HG03066 (cell line): Measurements from ENCODE around the gene NOS1AP.

ENCODE experiments used
- ATAC-seq: cut with Tn5 transposase; IDR thresholded peaks from one replicate; pipeline ENCODE4 v1.9.1; 2021; ENCODE audit warnings: low read depth; ENCODE audit not compliant: unreplicated experiment

The NOS1AP gene

DNA sequence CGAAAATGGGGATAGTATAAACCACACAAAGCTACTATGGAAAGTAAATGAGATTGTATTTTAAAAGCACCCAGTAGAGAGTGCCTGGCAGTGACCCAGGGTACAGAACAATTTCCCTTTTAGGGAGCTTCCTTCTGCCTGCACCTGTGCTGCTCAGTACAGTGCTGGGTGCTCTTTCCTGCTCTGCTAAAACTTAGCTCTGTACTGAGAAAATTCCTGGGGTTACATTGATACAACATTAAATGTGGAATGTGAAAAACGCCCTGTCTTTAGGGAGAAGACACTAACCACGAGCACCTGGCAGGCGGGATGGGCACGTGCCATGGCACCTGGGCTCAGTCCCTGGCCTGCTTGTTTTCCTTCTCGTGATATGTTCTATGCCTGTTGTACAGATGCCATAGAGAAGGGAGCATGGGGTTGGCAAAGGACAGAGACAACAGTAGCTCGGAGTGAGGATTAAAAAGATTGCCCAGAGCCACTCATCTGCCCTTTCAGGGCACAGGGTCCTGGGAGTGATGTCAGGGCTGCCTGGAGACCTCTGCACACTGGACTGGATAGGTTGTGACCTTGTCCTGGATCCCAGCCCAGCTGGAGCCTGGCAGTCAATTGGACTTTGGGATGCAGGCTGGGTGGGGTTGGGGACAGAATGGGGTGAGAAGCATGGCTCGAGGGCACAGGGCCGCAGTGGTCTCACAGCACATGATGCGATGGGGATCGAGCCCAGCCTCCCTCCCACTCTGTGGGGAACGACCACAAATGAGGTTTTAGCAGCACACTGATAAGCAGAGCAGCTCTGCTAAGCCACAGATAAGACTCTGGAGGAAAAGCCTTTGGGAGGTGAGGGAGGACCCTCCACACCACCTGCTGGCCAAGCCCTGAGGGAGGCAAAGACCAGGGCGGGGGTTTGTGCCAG is 302.9 kb downstream of the NOS1AP start:
- no peak for ATAC-seq

DNA sequence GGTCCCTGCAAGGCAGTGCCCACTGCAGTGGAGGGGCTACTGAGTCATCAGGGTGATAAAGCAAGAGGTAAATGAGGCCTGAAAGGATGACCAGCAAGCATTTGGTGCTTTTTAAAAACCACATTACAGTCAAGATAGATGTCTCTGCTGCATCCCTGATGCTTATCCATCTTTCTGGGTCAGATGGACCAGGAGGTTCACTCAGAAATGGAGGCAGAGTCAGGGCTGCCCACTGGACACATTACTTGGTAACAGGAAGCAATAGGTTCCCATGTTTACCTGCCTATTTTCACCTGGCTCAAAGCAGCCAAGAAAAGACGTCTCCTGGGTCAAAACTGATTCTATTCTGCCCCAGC is 303.6 kb downstream of the NOS1AP start:
- ATAC-seq = no peak

DNA sequence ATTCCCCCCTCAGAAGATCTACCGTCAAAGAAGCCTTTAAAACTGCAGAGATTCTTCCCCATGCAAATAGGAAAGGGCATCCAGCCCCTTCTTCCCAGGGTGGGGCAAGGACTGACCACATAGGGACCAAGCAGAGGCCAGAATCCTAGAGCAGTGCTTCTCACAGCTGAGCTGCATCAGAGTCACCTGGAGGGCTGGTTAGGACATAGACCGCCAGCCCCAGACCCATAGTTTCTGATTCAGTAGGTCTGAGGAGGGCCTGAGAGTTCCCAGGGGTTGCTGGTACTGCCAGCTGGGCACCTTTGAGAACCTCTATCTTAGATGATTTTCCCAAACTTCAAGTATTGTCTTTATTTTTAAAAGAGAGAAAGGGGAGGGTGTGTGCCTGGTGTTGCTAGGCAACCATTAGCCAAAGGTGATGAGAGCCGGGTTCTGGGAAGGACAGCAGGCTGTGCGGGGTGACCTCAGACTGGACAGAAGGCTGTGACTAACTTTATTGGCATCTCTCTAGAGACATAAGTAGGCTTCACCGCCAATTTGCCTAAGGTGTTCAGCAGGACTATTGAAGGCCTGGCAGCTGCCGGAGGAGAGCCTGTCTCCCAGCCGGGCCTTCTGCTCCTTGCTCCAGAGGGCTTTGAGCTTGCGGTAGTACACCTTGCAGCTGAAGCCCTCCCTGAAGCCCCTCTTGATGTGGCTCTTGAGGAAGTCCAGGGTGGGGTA is 304.2 kb downstream of the NOS1AP start:
- ATAC-seq = no peak

DNA sequence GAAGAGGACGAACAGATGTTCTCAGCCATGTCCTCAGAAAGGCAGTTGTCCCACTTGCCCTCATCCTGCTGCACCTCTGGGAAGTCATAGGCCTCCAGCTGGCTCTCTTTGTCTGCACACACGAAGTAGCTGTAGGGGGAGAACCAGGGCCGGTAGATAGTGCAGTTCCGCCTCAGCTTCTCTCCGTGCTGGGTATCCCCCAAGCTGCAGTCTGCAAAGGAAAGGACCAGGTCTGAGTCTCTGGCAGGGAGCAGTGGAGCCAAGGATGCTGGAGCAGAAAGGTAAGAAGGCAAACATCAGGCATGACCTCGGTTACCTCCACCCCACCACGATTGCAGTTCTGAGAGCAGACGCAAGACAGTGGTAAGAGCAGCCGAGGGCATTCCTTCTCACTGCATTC is 304.9 kb downstream of the NOS1AP start:
- ATAC-seq = no peak

DNA sequence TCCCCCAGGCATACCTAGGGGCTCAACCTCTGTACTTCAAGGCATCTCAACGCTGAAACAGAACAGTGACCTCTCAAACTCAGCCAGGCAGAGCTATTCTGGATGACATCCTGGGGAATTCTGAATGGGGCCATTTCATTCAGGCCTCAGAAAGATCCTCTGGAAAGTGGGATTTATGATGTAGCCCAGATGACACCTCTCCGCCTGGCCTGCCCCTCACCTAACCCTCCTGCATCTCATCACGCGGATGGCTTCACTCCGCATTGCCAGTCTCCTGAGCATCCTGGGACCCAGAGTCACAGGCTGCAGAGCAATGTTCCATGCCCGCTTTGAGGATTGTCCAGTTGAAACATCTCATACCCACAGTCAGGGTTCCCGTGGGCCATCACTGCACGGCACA is 306.0 kb downstream of the NOS1AP start:
- ATAC-seq = no peak

DNA sequence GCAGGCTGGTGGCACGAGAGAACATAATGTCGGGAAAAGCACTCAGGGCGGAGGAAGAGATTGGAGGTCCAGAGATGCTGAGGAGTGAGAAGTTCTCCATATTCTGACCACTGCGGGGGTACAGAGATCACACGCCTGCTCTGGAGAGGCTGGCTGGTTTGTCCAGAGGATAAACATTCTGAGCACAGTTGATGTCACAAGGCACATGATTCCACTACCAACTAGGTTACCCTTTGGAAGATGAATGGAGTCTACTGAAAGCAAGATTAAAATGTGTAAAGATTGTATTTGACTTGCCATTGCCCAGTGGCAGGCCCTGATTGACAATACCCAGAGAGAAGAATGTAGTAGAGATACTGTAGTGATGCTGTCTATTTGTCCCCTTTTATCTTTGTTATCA is 307.2 kb downstream of the NOS1AP start, which contains the start of gene SPATA46:
SPATA46 (minus strand) TSS at position 164 of the 400 bp plus-strand sequence; CDS start at position 100, 64 bp downstream.
- no peak for ATAC-seq

DNA sequence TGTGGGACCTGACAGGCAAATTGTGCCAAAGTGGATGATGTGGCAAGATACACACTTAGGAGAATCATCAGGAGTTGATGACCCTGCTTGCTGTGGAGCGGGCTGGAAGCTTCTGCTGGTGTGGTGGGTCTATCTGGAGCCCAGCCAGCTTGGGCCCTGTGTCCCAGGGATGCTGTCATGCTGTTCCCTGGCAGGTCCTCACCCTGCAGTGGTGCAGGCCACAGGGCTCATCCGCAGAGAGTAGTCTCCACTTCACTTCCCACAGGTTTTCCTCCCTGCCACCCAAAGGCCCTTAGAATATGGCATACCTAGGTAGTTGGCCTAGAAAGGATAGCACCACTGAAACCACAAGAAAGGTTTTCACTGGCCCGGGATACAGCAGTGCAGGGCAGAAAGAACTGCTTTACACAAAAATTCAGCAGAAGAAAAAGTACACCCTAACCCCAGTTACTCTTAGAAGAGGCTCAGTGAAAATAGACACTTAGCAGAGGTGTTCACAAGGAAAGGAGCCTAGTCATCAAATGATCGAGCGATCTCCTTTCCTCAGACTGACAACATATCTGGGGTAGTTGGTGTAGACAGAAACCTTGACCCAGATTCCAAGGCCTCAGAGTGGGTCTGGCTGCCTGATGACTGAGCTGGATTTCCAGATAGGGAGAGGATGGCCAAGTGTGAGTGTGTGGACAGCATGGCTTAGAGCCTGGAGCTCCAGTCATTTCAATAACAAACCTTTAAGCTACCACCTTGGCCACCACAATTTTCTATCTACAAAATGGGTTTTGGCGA is 310.8 kb downstream of the NOS1AP start:
- ATAC-seq = no peak

DNA sequence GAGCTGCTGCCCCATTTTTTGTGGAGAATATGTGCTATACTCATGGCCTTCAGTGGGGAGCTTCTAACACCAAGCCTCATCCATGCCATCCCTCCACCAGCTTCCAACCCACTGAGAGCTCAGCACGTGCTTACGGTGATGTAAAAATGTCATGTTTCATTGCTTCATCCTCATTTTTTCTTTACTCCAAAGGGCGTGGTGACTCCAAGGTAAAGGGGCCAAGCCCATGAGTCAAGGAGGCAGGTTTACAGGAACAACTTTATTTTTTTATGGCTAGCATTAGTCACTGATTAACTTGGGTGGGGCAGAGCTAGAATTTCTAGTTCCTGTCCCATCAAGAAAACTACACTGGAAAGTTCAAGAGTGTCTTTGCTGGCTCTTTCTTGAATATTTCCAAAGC is 311.9 kb downstream of the NOS1AP start, which contains the start of gene C1orf226:
C1orf226 (plus strand) TSS at position 346 of the 400 bp plus-strand sequence. CDS start 174 bp downstream, outside the sequence.
- ATAC-seq = no peak

DNA sequence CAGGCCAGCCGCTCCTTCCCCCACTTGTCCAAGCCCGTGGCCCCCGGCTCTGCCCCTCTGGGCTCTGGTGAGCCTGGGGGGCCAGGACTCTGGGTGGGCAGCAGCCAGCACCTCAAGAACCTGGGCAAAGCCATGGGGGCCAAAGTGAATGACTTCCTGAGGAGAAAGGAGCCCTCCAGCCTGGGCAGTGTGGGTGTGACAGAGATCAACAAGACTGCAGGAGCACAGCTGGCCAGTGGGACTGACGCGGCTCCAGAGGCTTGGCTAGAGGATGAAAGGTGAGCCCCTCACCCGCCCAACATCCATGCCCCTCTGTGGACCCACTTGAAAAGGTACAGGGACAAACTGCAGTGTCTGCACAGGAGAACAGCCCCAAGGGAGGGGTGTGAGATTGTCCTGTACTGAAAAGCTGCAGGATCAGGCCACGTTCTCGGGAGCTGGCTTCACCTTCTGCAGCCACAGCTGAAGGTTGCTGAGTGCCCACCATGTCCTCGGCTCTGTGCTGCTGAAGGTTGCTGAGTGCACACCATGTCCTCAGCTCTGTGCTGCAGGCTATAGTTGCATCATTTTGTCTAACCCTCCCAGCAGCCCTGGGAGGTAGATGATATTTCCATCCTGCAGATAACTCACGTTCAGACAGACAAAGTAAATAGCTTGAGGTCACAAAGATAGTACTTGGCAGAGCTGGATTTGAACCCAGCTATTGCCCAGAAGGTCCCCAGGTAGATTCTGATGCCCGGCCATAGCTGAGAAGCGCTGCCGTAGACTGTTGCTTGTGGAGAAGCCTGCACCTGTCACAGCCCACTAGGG is 312.7 kb downstream of the NOS1AP start:
- ATAC-seq = no peak

DNA sequence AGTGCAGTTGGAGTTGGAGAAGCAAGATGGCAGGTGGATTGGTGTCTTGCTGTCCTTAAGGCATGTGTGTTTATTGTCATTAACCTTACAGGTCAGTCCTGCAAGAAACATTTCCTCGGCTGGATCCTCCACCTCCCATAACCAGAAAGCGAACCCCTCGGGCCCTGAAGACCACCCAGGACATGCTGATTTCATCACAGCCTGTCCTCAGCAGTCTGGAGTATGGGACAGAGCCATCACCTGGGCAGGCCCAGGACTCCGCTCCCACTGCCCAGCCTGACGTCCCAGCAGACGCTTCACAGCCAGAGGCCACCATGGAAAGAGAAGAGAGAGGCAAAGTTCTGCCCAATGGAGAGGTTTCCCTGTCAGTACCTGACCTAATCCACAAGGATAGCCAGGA is 313.6 kb downstream of the NOS1AP start:
- ATAC-seq = no peak

DNA sequence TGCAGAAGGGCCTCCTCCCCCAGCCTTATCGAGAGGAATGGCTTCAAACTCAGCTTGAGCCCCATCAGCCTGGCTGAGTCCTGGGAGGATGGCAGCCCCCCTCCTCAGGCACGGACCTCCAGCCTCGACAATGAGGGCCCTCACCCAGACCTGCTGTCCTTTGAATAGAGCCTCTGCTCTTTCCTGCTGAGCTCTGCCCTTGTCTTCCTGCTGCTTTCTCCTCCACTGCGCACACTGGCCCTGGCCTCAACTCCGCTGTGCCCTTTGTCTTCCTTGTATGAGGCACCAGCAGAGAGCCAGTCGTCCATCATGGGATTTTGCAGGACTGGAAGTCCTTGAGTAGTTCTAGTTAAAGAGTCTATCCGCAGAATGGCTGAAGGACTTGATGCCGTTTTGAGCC is 314.0 kb downstream of the NOS1AP start:
- no peak for ATAC-seq

DNA sequence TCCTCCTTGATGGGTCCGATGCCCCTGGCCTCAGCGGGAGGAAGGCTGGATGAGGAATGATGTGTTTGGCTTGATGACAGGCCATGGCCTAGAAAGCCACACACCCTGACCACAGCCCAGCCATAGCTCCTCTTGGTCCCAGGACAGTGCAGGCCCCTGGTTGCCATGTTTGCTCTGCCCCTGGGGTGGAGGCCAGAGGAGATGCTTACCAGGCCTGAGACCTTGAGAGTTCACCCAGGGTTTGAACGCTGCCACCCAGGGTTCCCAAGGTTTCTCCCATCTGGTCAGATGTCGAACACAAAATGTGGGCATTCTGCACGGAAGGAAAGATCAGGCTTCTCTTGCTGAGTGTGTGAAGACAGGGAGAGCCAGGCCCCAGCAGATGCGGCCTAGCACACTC is 314.6 kb downstream of the NOS1AP start:
- no peak for ATAC-seq

DNA sequence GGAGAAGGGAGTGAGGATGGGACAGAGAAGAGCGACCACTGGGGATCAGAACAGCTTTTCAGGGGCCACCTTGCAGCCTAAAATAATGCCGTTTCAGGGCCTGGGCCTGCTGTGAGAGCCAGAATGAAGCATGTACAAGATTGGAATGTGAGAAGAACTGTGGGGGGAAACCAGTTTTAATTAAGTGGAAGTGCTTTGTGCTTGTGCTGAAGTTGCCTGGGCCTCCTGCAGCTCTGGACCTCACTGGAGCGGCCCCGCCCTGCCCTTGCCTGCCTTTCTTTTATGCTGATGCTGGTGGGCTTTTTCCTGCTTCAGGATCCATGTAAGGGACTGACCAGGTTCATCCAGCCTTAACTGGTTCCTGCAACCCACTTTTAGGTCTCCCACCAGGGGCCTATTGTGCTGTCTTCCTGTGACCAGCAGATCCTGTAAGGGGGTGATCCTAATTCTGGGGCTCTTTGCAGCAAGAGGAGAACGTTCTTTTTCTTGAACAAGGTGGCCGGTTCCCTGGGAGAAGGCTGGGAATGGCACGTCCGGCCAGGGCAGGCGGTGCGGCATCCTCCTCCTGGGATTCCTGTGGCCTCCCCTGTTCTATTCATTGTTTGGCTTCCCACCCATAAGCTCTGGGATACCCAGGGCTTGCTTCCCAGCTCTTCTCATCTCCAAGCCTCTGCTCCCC is 315.2 kb downstream of the NOS1AP start:
- no peak for ATAC-seq

DNA sequence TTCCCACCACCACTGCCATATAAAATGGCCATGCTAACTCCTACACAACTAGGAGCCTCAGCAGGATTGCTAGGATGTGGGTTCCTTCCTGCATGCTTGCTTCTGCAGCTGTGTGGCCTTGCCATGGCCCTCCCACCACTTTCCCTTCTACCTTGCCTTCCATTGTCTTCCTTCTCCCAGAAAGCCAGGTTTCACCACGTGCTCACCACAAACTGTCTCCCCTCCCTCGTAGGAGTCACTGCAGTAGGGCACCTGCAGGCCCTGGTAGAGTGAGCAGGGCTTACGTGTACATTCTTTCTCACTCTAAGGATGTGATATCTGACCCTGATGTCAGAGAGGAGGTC is 315.8 kb downstream of the NOS1AP start:
- no peak for ATAC-seq

DNA sequence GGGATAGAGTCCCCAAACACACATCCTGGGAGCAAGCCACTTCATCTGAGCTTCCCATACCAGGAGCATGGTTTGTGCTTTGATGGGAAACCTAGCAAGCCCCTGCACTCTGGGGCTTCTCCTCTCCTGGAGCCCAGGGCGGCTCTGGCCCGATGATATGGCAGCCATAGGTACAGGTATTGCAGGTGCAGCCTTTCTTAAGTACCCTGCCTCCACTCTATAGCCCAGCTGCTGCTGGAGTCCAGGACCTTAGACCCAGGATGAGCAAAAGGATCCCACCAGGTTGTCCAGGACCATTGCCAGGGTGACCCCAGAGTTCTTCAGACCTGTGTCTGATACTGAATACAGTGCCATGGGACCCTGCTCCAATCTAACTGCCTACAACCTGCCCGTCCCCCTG is 316.2 kb downstream of the NOS1AP start:
- ATAC-seq = no peak

DNA sequence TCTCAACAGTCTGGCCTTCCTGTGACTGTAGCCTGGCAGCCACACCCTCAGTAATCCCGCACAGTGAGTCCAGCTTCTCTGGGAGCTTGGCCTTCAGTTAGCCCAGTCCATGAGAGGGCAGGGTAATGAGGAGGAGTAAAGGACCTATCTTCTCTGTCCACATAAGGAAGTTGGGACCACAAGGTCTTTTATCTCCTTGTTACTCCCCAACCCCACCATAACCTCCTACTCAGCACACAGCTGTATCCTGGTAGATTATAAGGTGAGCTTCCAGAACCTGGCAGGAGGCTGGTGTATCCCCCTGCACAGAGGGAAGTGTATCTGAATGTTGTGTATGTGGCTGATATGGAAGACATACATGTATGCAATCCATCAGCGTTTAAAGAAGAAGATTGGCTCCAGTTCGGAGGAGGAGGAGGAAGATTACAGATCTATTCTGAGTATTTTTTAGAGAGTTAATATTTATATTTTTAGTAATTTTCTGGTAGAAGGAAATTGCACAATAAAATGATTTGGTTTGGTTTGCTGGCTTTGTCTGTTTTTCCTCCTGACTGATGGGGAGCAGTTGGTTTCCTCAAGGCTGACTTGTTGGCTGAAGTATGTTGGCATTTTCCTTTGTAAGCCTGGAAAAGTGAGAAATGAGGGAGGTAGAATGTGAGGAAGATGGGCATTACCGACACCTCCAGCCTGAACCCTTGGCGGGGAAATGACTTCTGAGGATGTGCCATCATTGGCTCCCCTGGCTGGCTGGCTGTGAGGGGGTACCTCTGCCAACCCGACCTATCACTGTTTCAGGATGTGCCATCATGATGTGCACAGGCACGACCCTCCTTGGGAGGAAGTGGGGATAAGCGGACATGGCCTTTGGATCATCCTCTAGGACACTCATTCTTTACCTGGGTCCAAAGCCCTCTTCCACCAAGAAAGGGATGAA is 317.1 kb downstream of the NOS1AP start:
- no peak for ATAC-seq

DNA sequence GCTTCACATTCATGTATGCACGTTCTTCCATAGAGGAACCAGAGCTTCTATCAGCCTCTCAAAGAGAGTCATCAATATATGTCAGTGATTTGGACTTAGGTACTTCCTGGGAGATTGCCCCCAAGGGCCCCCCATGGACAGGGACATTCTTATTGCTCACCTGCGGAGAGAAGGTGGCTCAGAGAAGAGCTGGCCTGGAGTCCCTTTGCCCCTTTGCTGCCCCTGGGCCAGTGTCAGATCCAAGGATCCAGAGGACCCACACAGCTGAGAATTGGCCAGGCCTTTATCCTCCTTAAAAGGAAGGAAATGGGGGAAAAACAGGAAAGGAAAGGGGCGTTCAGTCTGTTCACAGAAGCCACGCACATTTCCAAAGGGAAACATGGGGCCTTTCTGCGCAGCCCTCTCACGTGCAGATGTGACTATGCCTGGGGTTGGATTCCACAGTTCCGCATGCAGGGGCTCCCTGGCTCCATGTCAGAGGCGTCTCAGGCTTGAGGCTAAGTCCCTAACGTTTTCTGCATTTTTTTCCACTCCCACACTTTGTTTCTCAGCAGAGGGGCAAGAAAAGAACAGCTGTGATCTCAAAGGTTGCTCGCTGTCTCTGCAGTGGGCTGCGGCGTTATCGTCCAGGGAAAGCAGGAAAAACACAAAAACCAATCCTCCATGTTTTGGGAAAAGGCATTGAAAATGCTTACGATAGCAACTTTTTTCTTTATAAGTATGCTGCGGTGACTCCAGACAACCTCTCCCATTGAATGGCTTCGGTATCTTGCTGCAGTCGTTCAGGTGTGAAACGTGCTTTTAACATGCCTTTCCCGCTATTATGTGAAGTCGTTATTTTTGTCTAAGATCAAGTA is 318.0 kb downstream of the NOS1AP start:
- ATAC-seq = no peak
